B cell (primary cell): ENCODE results near the gene FHIT. TPM values are rescaled to one million over a fixed set of nuclear protein-coding genes. Genes with fewer than 3 reads are reported as not detected.

Experiments used
- ATAC-seq: fragments of 200-7000 bp; cut with Tn5 transposase; one replicate; pipeline ENCODE4 v1.10.0; 2021; ENCODE audit warnings: low read depth, mild to moderate bottlenecking, moderate number of reproducible peaks, moderate library complexity
- CTCF ChIA-PET: fragments of 350-600 bp; sonication (Branson Sonifier 250); formaldehyde crosslinking; loops from one replicate; lab custom pipeline; 2021; ENCODE audit warnings: antibody characterized with exemption, inconsistent platforms; lab: Charles Lee
- POLR2A ChIA-PET: fragments of 350-600 bp; sonication (Branson Sonifier 250); formaldehyde crosslinking; loops from one replicate; lab custom pipeline; 2021; ENCODE audit warnings: antibody characterized with exemption; lab: Charles Lee
- DNase-seq: peaks from one replicate; pipeline ENCODE4 v3.0.0; 2013
- H2AFZ ChIP-seq: 2 replicates; pipeline ENCODE4 v1.6.1; 2012; ENCODE audit warnings: mild to moderate bottlenecking, low read depth, low read length; ENCODE audit not compliant: insufficient read depth, poor library complexity, severe bottlenecking
- H3K27ac ChIP-seq, 2 donors: 1 replicate in 1 of 2; 2 replicates in 1 of 2; pipeline ENCODE4 v1.5.1; 2012 to 2013; ENCODE audit warnings: low read length in 2 of 2, mild to moderate bottlenecking in 2 of 2, moderate library complexity in 1 of 2
- H3K27me3 ChIP-seq, 4 experiments: fragments of 200-600 bp in 1 of 4; sonication (generic) in 1 of 4; replicated peaks in 1 of 4; 1 replicate in 2 of 4; 2 replicates in 2 of 4; pipeline versions ENCODE4 v1.6.1 to v1.7.0; 2013 to 2016; ENCODE audit warnings: low read length in 3 of 4, mild to moderate bottlenecking in 2 of 4, mixed read lengths in 1 of 4, moderate library complexity in 1 of 4; ENCODE audit not compliant: insufficient read depth in 4 of 4, control insufficient read depth in 3 of 4; ENCODE audit errors: control extremely low read depth in 1 of 4
- H3K36me3 ChIP-seq, 2 experiments: replicated peaks in 1 of 2; 1 replicate in 1 of 2; 2 replicates in 1 of 2; pipeline versions ENCODE4 v1.6.1 to v1.7.1; 2013; ENCODE audit warnings: low read length in 1 of 2; ENCODE audit not compliant: insufficient read depth in 2 of 2, control insufficient read depth in 1 of 2; ENCODE audit errors: control extremely low read depth in 1 of 2, extremely low read depth in 1 of 2
- H3K4me1 ChIP-seq, 2 donors: fragments of 200-600 bp in 1 of 2; sonication (generic) in 1 of 2; 1 replicate in 1 of 2; 2 replicates in 1 of 2; pipeline versions ENCODE4 v1.5.1 to v1.6.1; 2013 to 2017; ENCODE audit warnings: low read length in 2 of 2; ENCODE audit not compliant: control insufficient read depth in 2 of 2, insufficient read depth in 2 of 2
- H3K4me2 ChIP-seq: replicated peaks from 2 replicates; pipeline ENCODE3; 2012; ENCODE audit warnings: mild to moderate bottlenecking, low read depth, low read length; ENCODE audit not compliant: poor library complexity, severe bottlenecking
- H3K4me3 ChIP-seq, 5 experiments: fragments of 200-600 bp in 1 of 5; sonication (generic) in 1 of 5; 1 replicate in 3 of 5; 2 replicates in 2 of 5; pipeline versions ENCODE4 v1.5.1 to v1.7.0; 2011 to 2016; ENCODE audit warnings: low read length in 4 of 5, mild to moderate bottlenecking in 4 of 5, low read depth in 2 of 5, control low read depth in 1 of 5, moderate library complexity in 1 of 5; ENCODE audit not compliant: insufficient read depth in 1 of 5; ENCODE audit errors: control extremely low read depth in 1 of 5, extremely low read depth in 1 of 5
- H3K79me2 ChIP-seq: fragments of 200-600 bp; sonication (generic); one replicate; pipeline ENCODE4 v1.6.0; 2016; ENCODE audit warnings: low read length; ENCODE audit not compliant: control insufficient read depth, insufficient read depth
- H3K9ac ChIP-seq: fragments of 200-600 bp; sonication (generic); 2 replicates; pipeline ENCODE4 v1.6.1; 2017; ENCODE audit warnings: mild to moderate bottlenecking, low read length, moderate library complexity
- H3K9me3 ChIP-seq, 3 donors: one replicate each; pipeline versions ENCODE4 v1.6.1 to v1.7.1; 2013; ENCODE audit warnings: low read length in 2 of 3; ENCODE audit not compliant: control insufficient read depth in 2 of 3, insufficient read depth in 1 of 3; ENCODE audit errors: control extremely low read depth in 1 of 3
- H4K20me1 ChIP-seq: 2 replicates; pipeline ENCODE4 v1.6.0; 2012; ENCODE audit warnings: mild to moderate bottlenecking, low read length; ENCODE audit not compliant: insufficient read depth, control insufficient read depth, poor library complexity, severe bottlenecking
- H3K27ac Mint-ChIP-seq: one replicate; pipeline ENCODE4 v1.8.0; 2021; ENCODE audit warnings: mixed read lengths
- H3K27me3 Mint-ChIP-seq: one replicate; pipeline ENCODE4 v1.8.0; 2021; ENCODE audit warnings: mixed read lengths
- H3K4me1 Mint-ChIP-seq: one replicate; pipeline ENCODE4 v1.8.0; 2021; ENCODE audit warnings: mixed read lengths
- H3K4me3 Mint-ChIP-seq: one replicate; pipeline ENCODE4 v1.8.0; 2021; ENCODE audit warnings: mixed read lengths
- H3K9me3 Mint-ChIP-seq: one replicate; pipeline ENCODE4 v1.8.0; 2022; ENCODE audit warnings: mixed read lengths; ENCODE audit not compliant: insufficient read depth
- EZH2 ChIP-seq: IDR thresholded peaks from 2 replicates; pipeline ENCODE4 v1.6.1; 2012; ENCODE audit warnings: borderline replicate concordance, low read depth, mild to moderate bottlenecking, moderate library complexity, low read length; ENCODE audit not compliant: insufficient read depth, poor library complexity, severe bottlenecking
- WGBS: methylation state at CpG from one replicate; pipeline ENCODE4 v1.1.5; 2013; ENCODE audit warnings: missing lambda C conversion rate; ENCODE audit not compliant: insufficient coverage; 5-methylcytosine and 5-hydroxymethylcytosine counted together
- intact Hi-C: fragments of 100-400 bp; cut with micrococcal nuclease; formaldehyde crosslinking; loops from one replicate; pipeline ENCODE4 v1.10.0; 2022
- polyA plus RNA-seq: library from polyadenylated mRNA; depleted of rRNA; stranded (reverse); fragments of >200 nt; gene quantifications from 2 replicates; pipeline ENCODE4 v1.2.3, GENCODE V29; 2012
- total RNA-seq, 2 donors: library from RNA; stranded (reverse); fragments of 120-200 nt in 1 of 2; gene quantifications; 1 replicate in 1 of 2; 2 replicates in 1 of 2; pipeline versions ENCODE4 v1.2.3 to v1.2.4, GENCODE V29; 2013 to 2022
- TF ChIP-seq, protein P1 (sequence below): fragments of 200-600 bp; IDR thresholded peaks from one replicate; pipeline ENCODE4 v1.8.0; 2022; ENCODE audit warnings: antibody characterized with exemption, mild to moderate bottlenecking

FHIT gene
- total and polyA plus RNA-seq, 2 donors (not counting 1 experiment from before 2014, with no cell fraction given): 1.7 to 7.8 TPM

DNA sequence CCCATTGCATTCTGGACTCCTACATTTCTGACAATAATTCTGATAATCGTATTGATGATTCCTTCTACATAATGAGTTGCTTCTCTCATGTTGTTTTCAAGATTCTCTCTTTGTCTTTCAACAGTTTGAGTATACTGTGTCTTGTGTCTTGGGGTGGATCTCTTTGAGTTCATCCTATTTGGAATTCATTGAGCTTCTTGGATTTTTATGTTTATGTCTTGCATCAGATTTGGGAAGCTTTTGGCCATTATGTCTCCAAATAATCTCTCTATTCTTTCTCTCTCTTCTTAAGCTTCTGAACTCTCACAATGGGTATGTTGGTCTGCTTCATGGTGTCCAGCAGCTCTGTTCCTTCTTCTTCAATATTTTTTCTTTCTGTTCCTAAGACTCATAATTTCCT lies 592.2 kb downstream of the FHIT start:
- POLR2A ChIA-PET: no interaction called here

DNA sequence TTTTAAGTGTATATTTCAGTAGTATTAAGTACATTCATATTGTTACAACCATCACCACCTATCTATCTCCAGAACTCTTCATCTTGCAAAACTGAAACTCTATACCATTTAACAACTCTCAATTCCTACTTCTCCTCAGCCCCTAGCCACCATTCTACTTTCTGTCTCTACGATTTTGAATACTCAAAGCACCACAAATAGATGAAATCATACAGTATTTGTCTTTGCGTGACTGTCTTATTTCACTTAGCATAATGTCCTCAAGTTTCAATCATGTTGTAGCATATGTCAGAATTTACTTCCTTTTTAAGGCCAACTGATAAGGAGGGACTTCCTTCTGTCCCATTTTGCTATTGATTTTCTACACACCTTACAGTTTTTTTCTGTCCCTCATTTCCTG lies 593.3 kb downstream of the FHIT start:
- no peak overlapping the region for H3K27ac Mint-ChIP-seq
- ChIA-PET CTCF (no interaction called here), POLR2A (no interaction called here)
- intact Hi-C loops: no loop called here
- Histone ChIP-seq H3K9me3 (peaks cover 0 to 5% (median 0%) of the 10 kb centered on the region in 3 donors), H2AFZ (no peak overlapping the region), H3K79me2 (no peaks in the 10 kb centered on the region), H3K4me3 (no peak overlapping the region), H3K27me3 (no peaks in the 10 kb centered on the region), H3K4me2 (no peak overlapping the region), H3K4me1 (no peaks in the 10 kb centered on the region), H3K27ac (no peak overlapping the region), H3K9ac (no peak overlapping the region), H3K36me3 (no peaks in the 10 kb centered on the region), H4K20me1 (no peaks in the 10 kb centered on the region)
- ATAC-seq (no peak), DNase-seq (no peak)
- no peaks in the 10 kb centered on the region for H3K27me3 Mint-ChIP-seq
- TF ChIP-seq EZH2: no peak
- TF ChIP-seq, protein P1, sequence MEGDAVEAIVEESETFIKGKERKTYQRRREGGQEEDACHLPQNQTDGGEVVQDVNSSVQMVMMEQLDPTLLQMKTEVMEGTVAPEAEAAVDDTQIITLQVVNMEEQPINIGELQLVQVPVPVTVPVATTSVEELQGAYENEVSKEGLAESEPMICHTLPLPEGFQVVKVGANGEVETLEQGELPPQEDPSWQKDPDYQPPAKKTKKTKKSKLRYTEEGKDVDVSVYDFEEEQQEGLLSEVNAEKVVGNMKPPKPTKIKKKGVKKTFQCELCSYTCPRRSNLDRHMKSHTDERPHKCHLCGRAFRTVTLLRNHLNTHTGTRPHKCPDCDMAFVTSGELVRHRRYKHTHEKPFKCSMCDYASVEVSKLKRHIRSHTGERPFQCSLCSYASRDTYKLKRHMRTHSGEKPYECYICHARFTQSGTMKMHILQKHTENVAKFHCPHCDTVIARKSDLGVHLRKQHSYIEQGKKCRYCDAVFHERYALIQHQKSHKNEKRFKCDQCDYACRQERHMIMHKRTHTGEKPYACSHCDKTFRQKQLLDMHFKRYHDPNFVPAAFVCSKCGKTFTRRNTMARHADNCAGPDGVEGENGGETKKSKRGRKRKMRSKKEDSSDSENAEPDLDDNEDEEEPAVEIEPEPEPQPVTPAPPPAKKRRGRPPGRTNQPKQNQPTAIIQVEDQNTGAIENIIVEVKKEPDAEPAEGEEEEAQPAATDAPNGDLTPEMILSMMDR: no peak
- WGBS: no CpG with 5 or more reads among the region's 2 CpGs
- H3K9me3 Mint-ChIP-seq: peaks cover 9% of the 10 kb centered on the region
- no peaks in the 10 kb centered on the region for H3K4me1 Mint-ChIP-seq
- H3K4me3 Mint-ChIP-seq: no peak overlapping the region

More for the DNA sequence above, 592.2 kb downstream of the FHIT start:
- Histone ChIP-seq H3K9ac (no peak overlapping the region), H3K79me2 (no peaks in the 10 kb centered on the region), H3K4me3 (no peak overlapping the region), H3K27ac (no peak overlapping the region), H3K36me3 (no peaks in the 10 kb centered on the region), H3K9me3 (peaks cover 0 to 5% (median 0%) of the 10 kb centered on the region in 3 donors), H2AFZ (no peak overlapping the region), H4K20me1 (no peaks in the 10 kb centered on the region), H3K4me1 (no peaks in the 10 kb centered on the region), H3K27me3 (no peaks in the 10 kb centered on the region), H3K4me2 (no peak overlapping the region)
- intact Hi-C loops: no loop called here
- H3K4me3 Mint-ChIP-seq: no peak overlapping the region
- H3K27me3 Mint-ChIP-seq: no peaks in the 10 kb centered on the region
- no CpG with 5 or more reads among the region's 1 CpG for WGBS
- no peak overlapping the region for H3K27ac Mint-ChIP-seq
- CTCF ChIA-PET: no interaction called here
- ATAC-seq (no peak), DNase-seq (no peak)
- TF ChIP-seq, protein P1: no peak
- TF ChIP-seq EZH2: no peak
- peaks cover 9% of the 10 kb centered on the region for H3K9me3 Mint-ChIP-seq
- H3K4me1 Mint-ChIP-seq: no peaks in the 10 kb centered on the region
